ENCODE data around the gene SNCAIP.

The SNCAIP gene

GRCh38 chr5:122427621-122428020 is 115.6 kb downstream of the SNCAIP start:
- H3K4me3 Mint-ChIP-seq: no peak overlapping the region
- H3K9me3 Mint-ChIP-seq: peaks cover 3 to 4% of the 10 kb centered on the region in 2 donors
- no peak for ATAC-seq (replicated peaks)

GRCh38 chr5:122429545-122430318 is 117.7 kb downstream of the SNCAIP start:
- no peak for ATAC-seq (replicated peaks)

More at GRCh38 chr5:122427621-122428020, 115.6 kb downstream of the SNCAIP start:
- no peak overlapping the region for H3K27ac Mint-ChIP-seq
- peaks cover 0 to 10% of the 10 kb centered on the region in 2 donors for H3K27me3 Mint-ChIP-seq
- H3K36me3 Mint-ChIP-seq: no peaks in the 10 kb centered on the region
- no peaks in the 10 kb centered on the region for H3K4me1 Mint-ChIP-seq
- DNase-seq: no peak

GRCh38 chr5:122430319-122430586 is 118.2 kb downstream of the SNCAIP start:
- no peak overlapping the region for H3K27ac Mint-ChIP-seq
- DNase-seq (no peak), ATAC-seq (replicated peaks) (no peak)
- peaks cover 6 to 13% of the 10 kb centered on the region in 2 donors for H3K27me3 Mint-ChIP-seq
- H3K4me3 Mint-ChIP-seq: no peak overlapping the region
- H3K9me3 Mint-ChIP-seq: peaks cover 3 to 4% of the 10 kb centered on the region in 2 donors
- H3K4me1 Mint-ChIP-seq: no peaks in the 10 kb centered on the region
- H3K36me3 Mint-ChIP-seq: no peaks in the 10 kb centered on the region

More at GRCh38 chr5:122429545-122430318, 117.7 kb downstream of the SNCAIP start:
- H3K27me3 Mint-ChIP-seq: peaks cover 1 to 14% of the 10 kb centered on the region in 2 donors
- peaks cover 3 to 4% of the 10 kb centered on the region in 2 donors for H3K9me3 Mint-ChIP-seq
- DNase-seq: no peak
- H3K4me1 Mint-ChIP-seq: no peaks in the 10 kb centered on the region
- no peak overlapping the region for H3K4me3 Mint-ChIP-seq
- no peaks in the 10 kb centered on the region for H3K36me3 Mint-ChIP-seq
- H3K27ac Mint-ChIP-seq: no peak overlapping the region

GRCh38 chr5:122431298-122431697 is 119.3 kb downstream of the SNCAIP start:
- no peak overlapping the region for H3K4me3 Mint-ChIP-seq
- peaks cover 7% of the 10 kb centered on the region in 2 donors for H3K27me3 Mint-ChIP-seq
- no peaks in the 10 kb centered on the region for H3K36me3 Mint-ChIP-seq
- no peak for DNase-seq
- no peak for ATAC-seq (replicated peaks)
- no peak overlapping the region for H3K27ac Mint-ChIP-seq
- H3K4me1 Mint-ChIP-seq: no peaks in the 10 kb centered on the region
- peaks cover 3 to 4% of the 10 kb centered on the region in 2 donors for H3K9me3 Mint-ChIP-seq

GRCh38 chr5:122434205-122434970 is 122.4 kb downstream of the SNCAIP start:
- Mint-ChIP-seq H3K4me1 (no peaks in the 10 kb centered on the region), H3K27me3 (peaks cover 10 to 24% of the 10 kb centered on the region in 2 donors), H3K4me3 (no peak overlapping the region), H3K36me3 (no peaks in the 10 kb centered on the region), H3K27ac (no peak overlapping the region), H3K9me3 (no peaks in the 10 kb centered on the region)
- ATAC-seq (replicated peaks): no peak
- DNase-seq: no peak

GRCh38 chr5:122435234-122435633 is 123.2 kb downstream of the SNCAIP start:
- Mint-ChIP-seq H3K4me3 (no peak overlapping the region), H3K36me3 (no peaks in the 10 kb centered on the region), H3K4me1 (no peaks in the 10 kb centered on the region), H3K27ac (no peak overlapping the region), H3K27me3 (peaks cover 10 to 31% of the 10 kb centered on the region in 2 donors), H3K9me3 (no peaks in the 10 kb centered on the region)
- ATAC-seq (replicated peaks) (no peak), DNase-seq (no peak)

- H3K4me1 Mint-ChIP-seq: no peaks in the 10 kb centered on the region
- DNase-seq (no peak), ATAC-seq (replicated peaks) (no peak)
- H3K9me3 Mint-ChIP-seq: no peaks in the 10 kb centered on the region
- no peaks in the 10 kb centered on the region for H3K36me3 Mint-ChIP-seq
- H3K27ac Mint-ChIP-seq: no peak overlapping the region
- peaks cover 10 to 34% of the 10 kb centered on the region in 2 donors for H3K27me3 Mint-ChIP-seq
- no peak overlapping the region for H3K4me3 Mint-ChIP-seq
These were observed 123.7 kb downstream of the SNCAIP start for GRCh38 chr5:122435761-122436160.

- no peak overlapping the region for H3K27ac Mint-ChIP-seq
- ATAC-seq (replicated peaks) (no peak), DNase-seq (no peak)
- no peaks in the 10 kb centered on the region for H3K36me3 Mint-ChIP-seq
- no peaks in the 10 kb centered on the region for H3K9me3 Mint-ChIP-seq
- no peak overlapping the region for H3K4me3 Mint-ChIP-seq
- no peaks in the 10 kb centered on the region for H3K4me1 Mint-ChIP-seq
- peaks cover 17 to 38% of the 10 kb centered on the region in 2 donors for H3K27me3 Mint-ChIP-seq
These were observed 124.6 kb downstream of the SNCAIP start for GRCh38 chr5:122436615-122437014.

GRCh38 chr5:122439645-122440044 is 127.6 kb downstream of the SNCAIP start:
- no peak for ATAC-seq (replicated peaks)
- H3K36me3 Mint-ChIP-seq: no peaks in the 10 kb centered on the region
- H3K27me3 Mint-ChIP-seq: peaks cover 30 to 60% of the 10 kb centered on the region in 2 donors
- no peaks in the 10 kb centered on the region for H3K9me3 Mint-ChIP-seq
- H3K4me1 Mint-ChIP-seq: peaks cover 2 to 6% of the 10 kb centered on the region in 2 donors
- no peak overlapping the region for H3K4me3 Mint-ChIP-seq
- DNase-seq: no peak
- H3K27ac Mint-ChIP-seq: no peak overlapping the region

- Mint-ChIP-seq H3K36me3 (no peaks in the 10 kb centered on the region), H3K9me3 (no peaks in the 10 kb centered on the region), H3K4me1 (peaks cover 2 to 6% of the 10 kb centered on the region in 2 donors), H3K27ac (no peak overlapping the region), H3K4me3 (no peak overlapping the region), H3K27me3 (peaks cover 33 to 50% of the 10 kb centered on the region in 2 donors)
- ATAC-seq (replicated peaks) (peak; percentile 93 to 97), DNase-seq (peak; percentile 9)
These were observed 130.9 kb downstream of the SNCAIP start for GRCh38 chr5:122442938-122443337.

GRCh38 chr5:122444411-122444810 is 132.4 kb downstream of the SNCAIP start:
- ATAC-seq (replicated peaks): no peak

GRCh38 chr5:122445070-122445469 is 133.0 kb downstream of the SNCAIP start:
- H3K36me3 Mint-ChIP-seq: no peaks in the 10 kb centered on the region
- H3K4me1 Mint-ChIP-seq: peaks cover 2 to 6% of the 10 kb centered on the region in 2 donors
- no peak overlapping the region for H3K27ac Mint-ChIP-seq
- ATAC-seq (replicated peaks): no peak
- no peaks in the 10 kb centered on the region for H3K9me3 Mint-ChIP-seq
- DNase-seq: no peak
- no peak overlapping the region for H3K4me3 Mint-ChIP-seq
- peaks cover 26 to 30% of the 10 kb centered on the region in 2 donors for H3K27me3 Mint-ChIP-seq

More at GRCh38 chr5:122444411-122444810, 132.4 kb downstream of the SNCAIP start:
- Mint-ChIP-seq H3K36me3 (no peaks in the 10 kb centered on the region), H3K4me3 (no peak overlapping the region), H3K4me1 (peaks cover 2 to 6% of the 10 kb centered on the region in 2 donors), H3K27me3 (peaks cover 26 to 35% of the 10 kb centered on the region in 2 donors), H3K9me3 (no peaks in the 10 kb centered on the region), H3K27ac (no peak overlapping the region)
- DNase-seq: no peak

- Mint-ChIP-seq H3K27me3 (peaks cover 18 to 28% of the 10 kb centered on the region in 2 donors), H3K4me3 (no peak overlapping the region), H3K27ac (no peak overlapping the region), H3K4me1 (peaks cover 2 to 6% of the 10 kb centered on the region in 2 donors), H3K9me3 (no peaks in the 10 kb centered on the region), H3K36me3 (no peaks in the 10 kb centered on the region)
- ATAC-seq (replicated peaks) (no peak), DNase-seq (no peak)
These were observed 135.0 kb downstream of the SNCAIP start for GRCh38 chr5:122447072-122447471.

- no peak for DNase-seq
- H3K27me3 Mint-ChIP-seq: peaks cover 15 to 20% of the 10 kb centered on the region in 2 donors
- no peak overlapping the region for H3K27ac Mint-ChIP-seq
- no peak for ATAC-seq (replicated peaks)
- H3K36me3 Mint-ChIP-seq: no peaks in the 10 kb centered on the region
- H3K9me3 Mint-ChIP-seq: no peaks in the 10 kb centered on the region
- H3K4me3 Mint-ChIP-seq: no peak overlapping the region
- H3K4me1 Mint-ChIP-seq: peaks cover under 1 to 2% of the 10 kb centered on the region in 2 donors
These were observed 135.8 kb downstream of the SNCAIP start for GRCh38 chr5:122447879-122448278.

GRCh38 chr5:122454541-122454940 is 142.5 kb downstream of the SNCAIP start:
- no peaks in the 10 kb centered on the region for H3K4me1 Mint-ChIP-seq
- DNase-seq: no peak
- H3K27me3 Mint-ChIP-seq: peaks cover 14 to 26% of the 10 kb centered on the region in 2 donors
- H3K27ac Mint-ChIP-seq: no peak overlapping the region
- no peak for ATAC-seq (replicated peaks)
- no peak overlapping the region for H3K4me3 Mint-ChIP-seq
- H3K9me3 Mint-ChIP-seq: no peaks in the 10 kb centered on the region
- no peaks in the 10 kb centered on the region for H3K36me3 Mint-ChIP-seq
